ENCODE measurements around the gene KRTAP22-2.

KRTAP22-2 gene

DNA sequence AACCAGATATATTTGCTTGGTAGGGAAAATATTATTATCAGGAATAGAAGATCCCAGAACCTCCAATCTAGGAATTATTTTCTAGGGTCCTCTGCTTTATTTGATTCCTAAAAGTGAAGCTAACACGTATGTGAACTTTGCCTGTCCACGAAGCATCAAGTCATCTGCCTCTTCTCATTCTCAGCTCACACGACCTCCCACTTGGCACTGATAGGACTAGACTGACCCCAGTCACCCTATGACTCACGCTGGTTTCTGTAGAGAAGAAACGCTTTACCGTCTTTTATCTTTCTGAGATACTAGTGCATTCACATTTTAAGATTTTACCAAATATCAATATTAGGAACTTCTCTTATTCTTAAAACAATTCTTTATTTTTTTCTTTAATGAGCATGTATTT lies 27.1 kb downstream of the KRTAP22-2 start:
- DNase-seq (ENCODE audit: low read depth): no peak

DNA sequence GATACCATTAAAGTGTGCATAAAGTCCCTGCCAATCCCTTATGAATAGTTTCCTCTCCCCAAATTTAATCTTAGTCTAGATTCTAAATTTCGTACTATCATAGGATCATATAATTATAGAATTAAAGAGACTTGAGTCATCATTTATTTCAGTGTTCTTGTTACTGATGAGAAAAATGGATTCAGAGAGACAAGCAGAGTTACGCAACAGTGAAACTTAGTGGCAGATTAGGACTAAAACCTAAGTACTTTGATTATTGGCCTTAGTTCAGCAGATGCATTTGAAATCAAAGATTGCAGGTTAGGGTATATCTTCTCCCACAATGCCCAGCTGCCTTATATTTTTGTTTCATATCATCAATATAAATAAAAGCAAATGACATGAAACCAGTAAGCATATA lies 28.2 kb downstream of the KRTAP22-2 start:
- no peak for DNase-seq (ENCODE audit: low read depth)

DNA sequence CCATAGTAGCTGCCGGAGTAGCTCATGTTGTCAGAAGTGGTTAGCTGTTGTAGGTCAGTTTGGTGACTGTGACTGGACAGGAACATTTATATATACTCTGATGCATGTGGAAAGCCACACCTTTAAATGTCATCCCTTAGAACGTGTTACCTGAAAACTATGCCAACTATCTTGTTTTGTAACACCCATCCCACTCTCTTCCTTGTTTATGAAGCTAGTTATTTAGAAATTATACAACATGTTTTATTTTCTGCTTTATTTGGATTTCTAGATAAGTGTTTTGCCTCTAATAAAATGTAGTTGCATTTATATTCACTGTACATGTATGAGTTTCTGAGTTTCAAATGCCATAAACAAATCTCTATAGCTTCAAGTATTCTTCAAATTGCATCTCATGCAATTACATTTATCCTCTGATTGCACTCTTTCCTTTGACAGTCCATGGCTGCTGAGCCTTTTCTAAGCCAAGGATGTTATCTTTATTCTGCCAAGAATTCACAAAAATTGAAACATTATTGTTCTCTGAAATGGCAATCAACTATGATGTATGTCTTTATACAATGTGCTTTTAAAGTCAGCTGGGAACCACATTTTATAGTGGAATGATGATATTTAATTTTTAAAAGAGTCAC lies 28.8 kb downstream of the KRTAP22-2 start, which contains the start of gene KRTAP19-7:
Gene KRTAP19-7, minus strand, starts transcription at position 51 of the 632 bp plus-strand sequence. Its CDS starts 25 bp downstream, at position 26.
- DNase-seq (ENCODE audit: low read depth): no peak

DNA sequence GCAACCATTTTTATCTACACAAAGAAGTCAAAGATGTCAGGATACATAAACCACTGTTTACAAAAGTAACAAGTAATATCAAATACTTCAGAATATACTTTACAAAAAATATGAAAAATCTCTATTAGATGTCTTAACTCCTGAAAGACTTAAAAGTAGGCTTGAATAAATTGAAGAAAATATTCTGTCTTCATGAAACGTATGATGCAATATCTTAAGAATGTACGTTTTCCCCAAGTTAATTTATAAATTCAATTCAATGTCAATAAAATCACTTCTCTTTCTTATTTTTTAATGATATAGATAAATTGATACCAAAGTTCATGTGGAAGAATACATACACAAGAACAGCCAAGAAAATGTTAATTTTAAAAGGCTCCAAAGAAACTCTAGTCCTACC lies 35.1 kb downstream of the KRTAP22-2 start:
- no peak for DNase-seq (ENCODE audit: low read depth)

DNA sequence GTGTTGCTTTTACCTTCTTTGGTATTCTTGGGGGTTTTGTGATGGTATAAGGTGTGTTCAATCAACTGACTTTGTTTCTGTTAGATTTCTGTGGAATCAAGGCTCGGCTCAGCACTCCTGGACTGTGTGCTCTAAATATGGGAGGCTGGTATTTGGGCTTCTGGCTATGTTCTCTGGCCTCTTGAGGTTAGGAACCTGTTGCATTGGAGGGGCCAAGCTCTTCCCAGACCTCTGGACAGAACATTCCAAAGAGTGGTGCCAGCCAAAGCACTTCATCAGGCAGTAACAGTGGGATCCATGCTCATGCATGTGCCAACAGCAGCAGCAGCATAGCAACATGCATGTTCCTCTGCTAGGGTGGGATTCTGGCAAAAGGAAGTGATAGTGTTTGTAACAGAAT lies 37.4 kb downstream of the KRTAP22-2 start:
- no peak for DNase-seq (ENCODE audit: low read depth)

DNA sequence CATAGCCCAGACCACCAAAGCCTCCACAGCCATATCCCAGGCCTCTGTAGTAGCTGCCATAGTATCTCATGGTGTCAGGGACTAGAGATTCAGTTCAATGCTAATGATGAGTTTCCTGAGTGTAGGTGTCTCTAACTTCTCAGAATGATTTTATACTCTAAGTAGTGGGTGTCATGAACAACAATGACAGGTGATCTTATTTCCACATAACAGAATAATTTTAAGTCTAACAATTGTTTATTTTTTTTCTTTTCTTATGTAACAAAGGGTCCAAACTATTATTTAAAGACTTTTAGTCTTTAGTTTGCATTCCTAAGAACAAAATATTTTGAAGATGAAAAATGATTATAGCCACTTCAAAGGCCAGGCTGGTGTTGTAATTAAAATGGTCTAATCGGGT lies 48.4 kb downstream of the KRTAP22-2 start, which contains the start of gene KRTAP19-6:
Gene KRTAP19-6, minus strand, starts transcription at position 101 of the 400 bp plus-strand sequence. Its CDS starts 31 bp downstream, at position 70.
- DNase-seq (ENCODE audit: low read depth): no peak

Measured in stimulated activated CD8-positive, alpha-beta memory T cell treated with anti-CD3 and anti-CD28 coated beads, Interleukin-4, amount 100 ng/mL, for 24 hours (primary cell).